HEK293 (cell line): ENCODE results near the gene SYDE1.
"Not testable (repeated sequence)": the region's sequence is repeated elsewhere in the genome, so short reads cannot be mapped to it uniquely, and the experiment has no call there.

Experiments used
- CTCF ChIA-PET: fragments of 350-600 bp; formaldehyde crosslinking; extraction: SDS; loops from one replicate; lab custom pipeline; 2021; ENCODE audit warnings: antibody characterized with exemption; lab: Yijun Ruan, JAX
- POLR2A ChIA-PET: fragments of 300-600 bp; formaldehyde crosslinking; extraction: SDS; loops from one replicate; lab custom pipeline; 2020; ENCODE audit warnings: antibody characterized with exemption, inconsistent platforms; lab: Yijun Ruan, JAX
- H3K27ac ChIP-seq: fragments of 200-500 bp; sonication (Bioruptor generic); 2 replicates; pipeline ENCODE4 v1.5.1; 2014; ENCODE audit warnings: low read depth, low read length, control low read depth, inconsistent platforms; ENCODE audit errors: extremely low read depth
- H3K36me3 ChIP-seq, 2 experiments: fragments of 200-500 bp in 1 of 2; sonication (Bioruptor generic) in 1 of 2; 1 replicate in 1 of 2; 2 replicates in 1 of 2; pipeline ENCODE4 v1.5.1; 2014 to 2017; ENCODE audit warnings: inconsistent platforms in 2 of 2, low read length in 2 of 2; ENCODE audit not compliant: control insufficient read depth in 2 of 2, insufficient read depth in 1 of 2
- H3K4me1 ChIP-seq: fragments of 200-500 bp; sonication (Bioruptor generic); 2 replicates; pipeline ENCODE4 v1.5.1; 2014; ENCODE audit warnings: mild to moderate bottlenecking, low read length, inconsistent platforms; ENCODE audit not compliant: control insufficient read depth, insufficient read depth
- H3K4me3 ChIP-seq: 2 replicates; pipeline ENCODE4 v1.5.1; 2011; ENCODE audit warnings: low read depth, mild to moderate bottlenecking, control low read depth, low read length, moderate library complexity
- H3K9me3 ChIP-seq: fragments of 200-500 bp; sonication (Bioruptor generic); 2 replicates; pipeline ENCODE4 v1.5.1; 2014; ENCODE audit warnings: low read depth, low read length, inconsistent platforms; ENCODE audit not compliant: control insufficient read depth, insufficient read depth
- BCL11A ChIP-seq: fragments of 450-650 bp; formaldehyde crosslinking; IDR thresholded peaks from 2 replicates; pipeline ENCODE4 v1.5.1; 2016; ENCODE audit warnings: low read depth, missing biosample characterization, missing genetic modification characterization
- GLIS1 ChIP-seq: fragments of 450-650 bp; formaldehyde crosslinking; IDR thresholded peaks from 2 replicates; pipeline ENCODE4 v1.5.1; 2016; ENCODE audit warnings: missing biosample characterization, missing genetic modification characterization
- REPIN1 ChIP-seq: fragments of 450-650 bp; formaldehyde crosslinking; IDR thresholded peaks from 2 replicates; pipeline ENCODE4 v1.5.1; 2017; ENCODE audit warnings: missing biosample characterization, missing genetic modification characterization, low read depth
- ZNF114 ChIP-seq: fragments of 450-650 bp; formaldehyde crosslinking; IDR thresholded peaks from 2 replicates; pipeline ENCODE4 v1.5.0; 2017; ENCODE audit warnings: missing biosample characterization, missing genetic modification characterization
- ZNF121 ChIP-seq: fragments of 450-650 bp; formaldehyde crosslinking; IDR thresholded peaks from 2 replicates; pipeline ENCODE4 v1.5.1; 2016; ENCODE audit warnings: missing biosample characterization, missing genetic modification characterization
- ZNF138 ChIP-seq: fragments of 450-650 bp; formaldehyde crosslinking; IDR thresholded peaks from 2 replicates; pipeline ENCODE4 v1.5.1; 2016; ENCODE audit warnings: missing biosample characterization, missing genetic modification characterization, borderline replicate concordance
- ZNF146 ChIP-seq: fragments of 450-650 bp; formaldehyde crosslinking; IDR thresholded peaks from 2 replicates; pipeline ENCODE4 v1.5.1; 2016; ENCODE audit warnings: missing biosample characterization, missing genetic modification characterization
- ZNF175 ChIP-seq: fragments of 450-650 bp; formaldehyde crosslinking; IDR thresholded peaks from 2 replicates; pipeline ENCODE4 v1.5.1; 2016; ENCODE audit warnings: missing biosample characterization, missing genetic modification characterization
- ZNF184 ChIP-seq: fragments of 450-650 bp; IDR thresholded peaks from 2 replicates; pipeline ENCODE4 v1.5.1; 2018; ENCODE audit warnings: missing biosample characterization, mild to moderate bottlenecking, missing genetic modification characterization
- ZNF19 ChIP-seq: fragments of 450-650 bp; formaldehyde crosslinking; IDR thresholded peaks from 2 replicates; pipeline ENCODE4; 2016; ENCODE audit warnings: missing biosample characterization, missing genetic modification characterization, low read depth
- ZNF266 ChIP-seq: fragments of 450-650 bp; formaldehyde crosslinking; IDR thresholded peaks from 2 replicates; pipeline ENCODE4 v1.5.1; 2016; ENCODE audit warnings: missing biosample characterization, missing genetic modification characterization, low read depth
- ZNF350 ChIP-seq: fragments of 450-650 bp; formaldehyde crosslinking; IDR thresholded peaks from 2 replicates; pipeline ENCODE4 v1.5.0; 2017; ENCODE audit warnings: missing biosample characterization, mild to moderate bottlenecking, missing genetic modification characterization
- ZNF394 ChIP-seq: fragments of 450-650 bp; formaldehyde crosslinking; IDR thresholded peaks from 2 replicates; pipeline ENCODE4 v1.5.1; 2016; ENCODE audit warnings: missing biosample characterization, missing genetic modification characterization, mild to moderate bottlenecking, moderate library complexity, borderline replicate concordance
- ZNF404 ChIP-seq: fragments of 450-650 bp; formaldehyde crosslinking; IDR thresholded peaks from 2 replicates; pipeline ENCODE4 v1.5.1; 2017; ENCODE audit warnings: missing biosample characterization, missing genetic modification characterization
- ZNF423 ChIP-seq: fragments of 450-650 bp; formaldehyde crosslinking; IDR thresholded peaks from 2 replicates; pipeline ENCODE4 v1.5.1; 2016; ENCODE audit warnings: missing biosample characterization, missing genetic modification characterization
- TF ChIP-seq, protein P1 (sequence below): fragments of 450-650 bp; formaldehyde crosslinking; IDR thresholded peaks from 2 replicates; pipeline ENCODE4 v1.5.1; 2016; ENCODE audit warnings: missing biosample characterization, missing genetic modification characterization
- TF ChIP-seq, protein P2 (sequence below): fragments of 450-650 bp; formaldehyde crosslinking; IDR thresholded peaks from 2 replicates; pipeline ENCODE4 v1.5.1; 2016; ENCODE audit warnings: missing biosample characterization, missing genetic modification characterization

The SYDE1 gene

DNA sequence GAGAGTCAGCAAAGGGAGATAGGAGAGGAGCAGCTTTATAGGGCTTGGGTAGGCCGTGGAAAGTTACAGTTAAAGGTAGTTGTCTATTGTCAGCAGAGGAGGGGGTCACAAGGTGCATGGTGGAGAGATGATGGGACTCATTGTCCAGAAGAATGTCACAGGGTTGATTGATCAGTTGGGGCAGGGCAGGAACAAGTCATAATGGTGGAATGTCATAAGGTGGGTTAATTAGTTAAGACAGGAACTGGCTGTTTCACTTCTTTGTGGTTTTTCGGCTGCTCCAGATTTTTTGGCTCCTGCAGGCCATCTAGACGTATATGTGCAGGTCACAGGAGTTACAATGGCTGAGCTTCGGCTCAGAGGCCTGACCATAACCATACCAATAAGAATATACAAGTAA, 36.8 kb upstream of the SYDE1 start:
- H3K36me3 ChIP-seq, POLR2A ChIA-PET, H3K27ac ChIP-seq, H3K9me3 ChIP-seq, CTCF ChIA-PET, H3K4me1 ChIP-seq, H3K4me3 ChIP-seq: not testable (repeated sequence)

DNA sequence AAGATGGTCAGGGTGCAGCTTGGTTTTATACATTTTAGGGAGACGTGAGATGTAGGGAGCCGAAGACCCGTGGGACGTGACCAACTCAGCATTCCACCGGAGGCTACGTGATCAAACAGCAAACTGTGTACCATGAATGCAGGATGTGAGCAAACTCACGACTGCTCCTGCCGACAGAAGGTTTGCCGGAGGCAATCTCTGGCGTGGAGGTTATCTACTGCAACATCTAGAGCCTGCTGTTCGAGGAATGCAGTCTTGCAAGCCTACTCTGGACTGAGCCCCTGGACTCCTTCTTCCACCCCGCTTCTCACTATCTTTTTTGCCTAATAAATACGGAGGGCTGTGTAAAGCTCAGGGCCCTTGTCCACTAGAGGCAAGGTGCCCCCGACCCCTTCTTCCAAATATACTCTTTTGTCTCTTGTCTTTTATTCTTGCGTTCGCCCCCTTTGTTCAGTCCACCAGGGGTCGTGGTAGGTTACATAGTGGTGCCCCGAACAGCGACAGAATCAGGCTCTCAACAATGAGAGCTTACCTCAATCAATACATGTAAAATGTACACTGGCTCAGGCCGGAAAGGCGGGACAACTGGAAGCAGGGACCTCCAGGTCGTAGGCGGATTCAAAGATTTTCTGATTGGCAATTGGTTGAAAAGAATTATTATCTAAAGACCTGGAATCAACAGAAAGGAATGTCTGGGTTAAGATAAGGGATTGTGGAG, 34.1 kb upstream of the SYDE1 start:
- TF ChIP-seq ZNF184 (tag by site-specific recombination) (no peak), ZNF350 (no peak), ZNF114 (tag by site-specific recombination) (no peak), ZNF394 (tag by site-specific recombination) (no peak), ZNF175 (tag by site-specific recombination) (no peak), ZNF404 (no peak), ZNF266 (tag by site-specific recombination) (no peak), GLIS1 (tag by site-specific recombination) (no peak), ZNF19 (tag by site-specific recombination) (no peak), BCL11A (tag by site-specific recombination) (no peak)
- TF ChIP-seq, protein P1, sequence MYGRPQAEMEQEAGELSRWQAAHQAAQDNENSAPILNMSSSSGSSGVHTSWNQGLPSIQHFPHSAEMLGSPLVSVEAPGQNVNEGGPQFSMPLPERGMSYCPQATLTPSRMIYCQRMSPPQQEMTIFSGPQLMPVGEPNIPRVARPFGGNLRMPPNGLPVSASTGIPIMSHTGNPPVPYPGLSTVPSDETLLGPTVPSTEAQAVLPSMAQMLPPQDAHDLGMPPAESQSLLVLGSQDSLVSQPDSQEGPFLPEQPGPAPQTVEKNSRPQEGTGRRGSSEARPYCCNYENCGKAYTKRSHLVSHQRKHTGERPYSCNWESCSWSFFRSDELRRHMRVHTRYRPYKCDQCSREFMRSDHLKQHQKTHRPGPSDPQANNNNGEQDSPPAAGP (tag by site-specific recombination): no peak
- TF ChIP-seq, protein P2, sequence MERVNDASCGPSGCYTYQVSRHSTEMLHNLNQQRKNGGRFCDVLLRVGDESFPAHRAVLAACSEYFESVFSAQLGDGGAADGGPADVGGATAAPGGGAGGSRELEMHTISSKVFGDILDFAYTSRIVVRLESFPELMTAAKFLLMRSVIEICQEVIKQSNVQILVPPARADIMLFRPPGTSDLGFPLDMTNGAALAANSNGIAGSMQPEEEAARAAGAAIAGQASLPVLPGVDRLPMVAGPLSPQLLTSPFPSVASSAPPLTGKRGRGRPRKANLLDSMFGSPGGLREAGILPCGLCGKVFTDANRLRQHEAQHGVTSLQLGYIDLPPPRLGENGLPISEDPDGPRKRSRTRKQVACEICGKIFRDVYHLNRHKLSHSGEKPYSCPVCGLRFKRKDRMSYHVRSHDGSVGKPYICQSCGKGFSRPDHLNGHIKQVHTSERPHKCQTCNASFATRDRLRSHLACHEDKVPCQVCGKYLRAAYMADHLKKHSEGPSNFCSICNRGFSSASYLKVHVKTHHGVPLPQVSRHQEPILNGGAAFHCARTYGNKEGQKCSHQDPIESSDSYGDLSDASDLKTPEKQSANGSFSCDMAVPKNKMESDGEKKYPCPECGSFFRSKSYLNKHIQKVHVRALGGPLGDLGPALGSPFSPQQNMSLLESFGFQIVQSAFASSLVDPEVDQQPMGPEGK (tag by site-specific recombination): no peak
- no peaks in the 10 kb centered on the region for H3K36me3 ChIP-seq
- POLR2A ChIA-PET: no interaction called here
- no peaks in the 10 kb centered on the region for H3K4me1 ChIP-seq
- CTCF ChIA-PET: interaction anchor here (0.6 to 1.2 kb wide), 7 partner anchors 8 to 1412 kb away, joined by 3 to 5 read pairs (median 4); no protein-coding TSS in a partner anchor
- H3K9me3 ChIP-seq: no peaks in the 10 kb centered on the region
- no peak overlapping the region for H3K4me3 ChIP-seq
- H3K27ac ChIP-seq: no peak overlapping the region

DNA sequence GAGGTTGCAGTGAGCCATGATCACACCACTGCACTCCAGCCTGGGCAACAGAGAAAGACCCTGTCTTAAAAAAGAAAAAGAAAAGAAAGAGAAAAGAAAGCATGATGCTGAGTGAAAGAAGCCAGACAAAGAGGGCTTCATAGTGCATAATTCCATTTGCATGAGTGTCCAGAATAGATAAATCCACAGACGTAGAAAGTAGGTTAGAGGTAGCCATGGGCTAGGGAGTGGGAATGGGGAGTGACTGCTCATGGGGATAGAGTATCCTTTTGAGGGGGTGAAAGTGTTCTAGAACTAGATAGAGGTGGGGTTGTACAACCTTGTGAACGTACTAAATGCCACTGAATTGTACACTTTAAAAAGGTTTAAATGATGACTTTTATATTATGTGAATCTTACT, 32.8 kb upstream of the SYDE1 start:
- no peaks in the 10 kb centered on the region for H3K36me3 ChIP-seq
- TF ChIP-seq REPIN1 (tag by site-specific recombination) (no peak), ZNF423 (tag by site-specific recombination) (no peak), ZNF266 (tag by site-specific recombination) (no peak), ZNF121 (no peak), ZNF146 (tag by site-specific recombination) (no peak), ZNF138 (no peak)
- no peak overlapping the region for H3K27ac ChIP-seq
- POLR2A ChIA-PET: no interaction called here
- H3K4me1 ChIP-seq: no peaks in the 10 kb centered on the region
- H3K4me3 ChIP-seq: no peak overlapping the region
- H3K9me3 ChIP-seq: no peaks in the 10 kb centered on the region
- CTCF ChIA-PET: no interaction called here
